NT2/D1 (cell line): ENCODE results near the gene FAM53A.

Experiments used
- YY1 ChIP-seq: IDR thresholded peaks from 2 replicates; pipeline ENCODE4 v1.6.1; 2011; ENCODE audit not compliant: insufficient read length, insufficient read depth
- ZNF274 ChIP-seq: IDR thresholded peaks from 2 replicates; pipeline ENCODE4 v1.6.1; 2011; ENCODE audit warnings: mild to moderate bottlenecking, low read depth, low read length

DNA sequence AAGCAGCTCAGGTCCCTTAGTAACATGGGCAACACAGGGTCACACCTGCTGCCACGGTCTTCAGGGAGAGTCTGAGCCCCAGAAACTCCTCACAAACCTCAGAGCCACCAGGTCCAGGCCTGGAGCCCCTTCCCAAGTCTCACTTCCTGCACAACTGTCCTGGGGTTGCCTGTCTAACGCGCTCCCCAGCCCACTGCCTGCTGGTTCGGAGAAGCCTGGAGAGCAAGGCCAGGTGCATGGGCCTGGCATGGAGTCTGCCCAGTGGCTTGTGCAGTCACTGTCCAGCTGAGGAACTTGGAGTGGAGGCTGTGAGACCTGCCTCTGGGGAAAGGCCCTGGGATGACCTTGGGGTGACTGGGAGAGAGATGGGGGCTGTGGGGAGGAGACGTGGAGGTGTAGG lies 28.0 kb downstream of the FAM53A start:
- TF ChIP-seq YY1 (no peak), ZNF274 (no peak)
